ENCODE data around the gene RNF44. TPM values are rescaled to one million over a fixed set of nuclear protein-coding genes. Genes with fewer than 3 reads are reported as not detected.

RNF44 gene
- total RNA-seq, 4 donors from 2014 or later, result 11.3 to 22.2 (median 18.7) TPM

DNA sequence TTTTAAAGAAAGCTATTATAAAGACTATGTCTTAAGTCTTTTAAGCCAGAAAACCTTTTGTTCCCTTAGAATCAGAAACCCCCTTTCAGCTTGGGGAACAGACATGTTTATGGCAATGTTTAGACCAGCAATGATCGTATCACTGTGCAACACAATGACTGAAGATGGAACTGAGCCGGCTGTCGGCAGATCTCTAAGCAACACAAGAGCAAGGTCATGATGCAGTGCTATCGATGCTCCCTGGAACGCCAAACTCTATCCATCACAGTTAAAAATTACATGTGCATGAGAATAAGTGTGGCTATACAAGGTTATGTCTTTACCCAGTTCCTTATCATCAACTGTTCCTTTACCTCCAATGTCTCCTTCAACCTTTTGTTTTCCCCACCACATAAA lies 1.8 kb upstream of the RNF44 start:
- WGBS, result 37% methylated on average over 5 of the region's 5 CpGs
- Histone ChIP-seq H3K36me3 (no peaks in the 10 kb centered on the region), H3K4me1 (peaks cover 44 to 64% (median 61%) of the 10 kb centered on the region in 4 donors), H3K9me3 (no peaks in the 10 kb centered on the region), H3K27me3 (no peaks in the 10 kb centered on the region), H3K27ac (replicated peaks in 1 of 4) (peak overlapping the region; percentile 94 to 100 (median 98)), H3K4me3 (no peak overlapping the region)
- DNase-seq (ENCODE audit: extremely low spot score), result no peak
- intact Hi-C loops (cut with DNase I), result no loop called here
- no peak for TF ChIP-seq POLR2AphosphoS5 (IDR thresholded peaks at IDR 0.05)

DNA sequence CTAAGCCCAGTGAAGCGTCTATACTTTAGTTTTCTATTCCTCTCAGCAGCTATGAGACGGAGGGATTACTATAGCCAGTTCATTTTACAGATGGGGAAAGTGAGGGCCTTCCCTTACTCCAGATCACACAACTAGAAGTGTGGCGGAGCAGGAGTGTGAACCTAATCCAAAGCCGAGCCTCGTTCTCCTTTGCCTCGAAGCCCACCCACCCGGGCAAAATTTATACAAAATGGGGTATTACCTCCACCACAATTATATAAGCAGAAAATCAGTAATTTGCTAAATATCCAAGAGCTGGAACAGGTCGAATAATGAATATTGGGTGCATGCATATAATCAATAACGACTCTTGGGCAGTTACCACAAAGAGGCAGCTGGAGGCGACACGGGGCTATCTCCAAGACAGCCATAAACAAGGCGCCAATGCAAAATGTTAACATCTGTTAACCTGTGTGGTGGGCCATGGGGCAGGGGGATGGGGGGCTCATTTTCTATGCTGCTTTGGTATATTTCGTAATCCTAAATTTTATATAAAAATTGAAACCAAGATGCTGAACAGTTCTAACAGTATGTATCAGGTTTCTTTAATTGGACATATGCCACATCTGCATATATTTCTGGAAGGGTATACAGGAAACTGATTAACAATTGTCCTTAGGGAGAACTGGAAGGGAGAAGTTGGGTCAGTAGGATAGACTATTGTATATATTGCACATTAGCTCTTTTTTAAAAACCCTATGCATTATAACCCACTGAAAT lies 1.2 kb upstream of the RNF44 start:
- WGBS, result 24% methylated on average over 13 of the region's 13 CpGs
- H3K27ac ChIP-seq (replicated peaks in 1 of 4), result peak overlapping the region; percentile 94 to 100 (median 98)

GRCh38 chr5:176537554-176538229 lies 490 bp upstream of the RNF44 start:
- H3K36me3 ChIP-seq, result no peaks in the 10 kb centered on the region
- H3K27ac ChIP-seq (replicated peaks in 1 of 4), result peak overlapping the region; percentile 94 to 100 (median 98)
- H3K9me3 ChIP-seq, result no peaks in the 10 kb centered on the region
- H3K4me1 ChIP-seq, result peaks cover 53 to 72% (median 66%) of the 10 kb centered on the region in 4 donors
- H3K4me3 ChIP-seq, result peak overlapping the region; percentile 89 to 99 (median 94)
- 2% methylated on average over 26 of the region's 43 CpGs for WGBS
- intact Hi-C loops (cut with DNase I), result no loop called here
- H3K27me3 ChIP-seq, result no peaks in the 10 kb centered on the region
- peak; percentile 58 to 83 for TF ChIP-seq POLR2AphosphoS5 (IDR thresholded peaks at IDR 0.05)
- no peak for TF ChIP-seq EP300 (IDR thresholded peaks at IDR 0.05)
- TF ChIP-seq, protein P1, sequence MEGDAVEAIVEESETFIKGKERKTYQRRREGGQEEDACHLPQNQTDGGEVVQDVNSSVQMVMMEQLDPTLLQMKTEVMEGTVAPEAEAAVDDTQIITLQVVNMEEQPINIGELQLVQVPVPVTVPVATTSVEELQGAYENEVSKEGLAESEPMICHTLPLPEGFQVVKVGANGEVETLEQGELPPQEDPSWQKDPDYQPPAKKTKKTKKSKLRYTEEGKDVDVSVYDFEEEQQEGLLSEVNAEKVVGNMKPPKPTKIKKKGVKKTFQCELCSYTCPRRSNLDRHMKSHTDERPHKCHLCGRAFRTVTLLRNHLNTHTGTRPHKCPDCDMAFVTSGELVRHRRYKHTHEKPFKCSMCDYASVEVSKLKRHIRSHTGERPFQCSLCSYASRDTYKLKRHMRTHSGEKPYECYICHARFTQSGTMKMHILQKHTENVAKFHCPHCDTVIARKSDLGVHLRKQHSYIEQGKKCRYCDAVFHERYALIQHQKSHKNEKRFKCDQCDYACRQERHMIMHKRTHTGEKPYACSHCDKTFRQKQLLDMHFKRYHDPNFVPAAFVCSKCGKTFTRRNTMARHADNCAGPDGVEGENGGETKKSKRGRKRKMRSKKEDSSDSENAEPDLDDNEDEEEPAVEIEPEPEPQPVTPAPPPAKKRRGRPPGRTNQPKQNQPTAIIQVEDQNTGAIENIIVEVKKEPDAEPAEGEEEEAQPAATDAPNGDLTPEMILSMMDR (IDR thresholded peaks at IDR 0.05), result no peak
- DNase-seq (ENCODE audit: extremely low spot score), result peak; percentile 100

More for the DNA sequence above, 1.2 kb upstream of the RNF44 start:
- peaks cover 46 to 66% (median 61%) of the 10 kb centered on the region in 4 donors for H3K4me1 ChIP-seq
- H3K27me3 ChIP-seq, result no peaks in the 10 kb centered on the region
- H3K4me3 ChIP-seq, result peak overlapping the region; percentile 89 to 99 (median 94)
- no peak for TF ChIP-seq POLR2AphosphoS5 (IDR thresholded peaks at IDR 0.05)
- TF ChIP-seq POLR2A (IDR thresholded peaks at IDR 0.05; ENCODE audit: low read depth), result no peak
- TF ChIP-seq EP300 (IDR thresholded peaks at IDR 0.05), result no peak
- TF ChIP-seq, protein P1 (IDR thresholded peaks at IDR 0.05), result no peak
- H3K9me3 ChIP-seq, result no peaks in the 10 kb centered on the region
- intact Hi-C loops (cut with DNase I), result no loop called here
- H3K36me3 ChIP-seq, result no peaks in the 10 kb centered on the region
- no peak for DNase-seq (ENCODE audit: extremely low spot score)

DNA sequence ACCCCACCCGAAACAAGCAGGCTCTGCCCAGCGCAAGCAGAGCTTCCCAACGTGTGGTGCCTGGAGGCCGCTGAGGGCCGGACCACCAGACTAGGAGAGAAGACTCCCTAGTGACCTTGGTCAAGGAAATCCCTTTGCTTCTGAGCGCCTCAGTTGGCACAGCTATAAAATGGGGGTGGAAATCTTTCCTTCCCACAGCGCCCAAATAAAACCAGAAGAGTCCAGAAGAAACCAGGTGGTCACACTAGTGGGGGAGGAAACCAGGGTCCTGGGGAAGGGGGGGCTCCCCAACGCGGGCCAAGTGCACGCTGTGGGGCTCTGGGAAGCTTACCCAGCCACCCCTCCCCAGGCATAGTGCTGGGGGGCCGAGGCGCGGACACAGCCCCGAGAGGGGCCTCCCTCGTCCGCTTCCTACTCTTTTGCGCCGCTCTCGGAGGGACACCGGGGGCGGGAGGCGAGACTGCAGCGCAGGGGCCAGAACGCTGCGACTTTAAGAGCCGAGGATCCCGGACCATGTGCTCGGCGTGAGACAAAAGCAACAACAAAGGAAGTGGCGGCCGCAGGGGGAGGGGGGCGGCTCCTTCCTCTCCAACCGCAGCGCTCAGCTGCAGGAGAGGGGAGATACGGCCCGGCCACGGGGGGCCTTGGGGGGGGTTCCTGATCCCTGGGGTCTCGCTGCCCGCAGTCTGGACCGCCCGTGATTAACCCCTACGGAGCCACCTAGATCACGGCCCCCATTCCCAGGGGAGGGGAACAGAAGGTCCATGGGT lies 885 bp downstream of the RNF44 start:
- H3K27me3 ChIP-seq, result no peaks in the 10 kb centered on the region
- H3K4me3 ChIP-seq, result peak overlapping the region; percentile 89 to 99 (median 94)
- peak; percentile 96 for DNase-seq (ENCODE audit: extremely low spot score)
- no peaks in the 10 kb centered on the region for H3K9me3 ChIP-seq
- intact Hi-C loops (cut with DNase I), result no loop called here
- H3K36me3 ChIP-seq, result peaks cover under 1 to 10% (median 10%) of the 10 kb centered on the region in 4 donors
- peak overlapping the region; percentile 94 to 100 (median 98) for H3K27ac ChIP-seq (replicated peaks in 1 of 4)
- TF ChIP-seq POLR2A (IDR thresholded peaks at IDR 0.05; ENCODE audit: low read depth), result no peak
- peak in 1 of 2 donors; percentile 63 for TF ChIP-seq POLR2AphosphoS5 (IDR thresholded peaks at IDR 0.05)
- H3K4me1 ChIP-seq, result peaks cover 56 to 72% (median 66%) of the 10 kb centered on the region in 4 donors
- 0% methylated on average over 15 of the region's 43 CpGs for WGBS

- H3K4me1 ChIP-seq, result peaks cover 60 to 72% (median 69%) of the 10 kb centered on the region in 4 donors
- no peaks in the 10 kb centered on the region for H3K27me3 ChIP-seq
- TF ChIP-seq POLR2A (IDR thresholded peaks at IDR 0.05; ENCODE audit: low read depth) (no peak), EP300 (IDR thresholded peaks at IDR 0.05) (no peak), POLR2AphosphoS5 (IDR thresholded peaks at IDR 0.05) (no peak)
- TF ChIP-seq, protein P1 (IDR thresholded peaks at IDR 0.05), result no peak
- H3K9me3 ChIP-seq, result no peaks in the 10 kb centered on the region
- peaks cover 7 to 17% (median 16%) of the 10 kb centered on the region in 4 donors for H3K36me3 ChIP-seq
- WGBS, result no CpG with 5 or more reads among the region's 9 CpGs
- intact Hi-C loops (cut with DNase I), result no loop called here
- H3K4me3 ChIP-seq, result peak overlapping the region; percentile 89 to 99 (median 94)
- peak overlapping the region; percentile 94 to 100 (median 98) for H3K27ac ChIP-seq (replicated peaks in 1 of 4)
- no peak for DNase-seq (ENCODE audit: extremely low spot score)
These were observed 1.5 kb downstream of the RNF44 start for GRCh38 chr5:176535664-176536131.
